ENCODE results near the gene ADCY10. TPM values are rescaled to one million over a fixed set of nuclear protein-coding genes. Genes with fewer than 3 reads are reported as not detected.

Gene ADCY10
- total RNA-seq, 1 experiment from 2014 or later, result 0.10 TPM

- H3K4me3 ChIP-seq (ENCODE audit: low read depth in 2 of 2, low read length in 2 of 2), result peak within 1 kb of the TSS; percentile 95 to 96
- peak; percentile 24 for DNase-seq (ENCODE audit: low read depth, low spot score)
- H3K27me3 ChIP-seq (ENCODE audit: control insufficient read depth, insufficient read depth, low read length), result no peaks in the 10 kb centered on the region
- no peaks in the 10 kb centered on the region; the same call in none of the 2 replicates for H3K36me3 ChIP-seq (ENCODE audit: control insufficient read depth, insufficient read depth, low read length)
- no TSS peak for BruUV-seq (replicated peaks)
- TF ChIP-seq, protein P1, sequence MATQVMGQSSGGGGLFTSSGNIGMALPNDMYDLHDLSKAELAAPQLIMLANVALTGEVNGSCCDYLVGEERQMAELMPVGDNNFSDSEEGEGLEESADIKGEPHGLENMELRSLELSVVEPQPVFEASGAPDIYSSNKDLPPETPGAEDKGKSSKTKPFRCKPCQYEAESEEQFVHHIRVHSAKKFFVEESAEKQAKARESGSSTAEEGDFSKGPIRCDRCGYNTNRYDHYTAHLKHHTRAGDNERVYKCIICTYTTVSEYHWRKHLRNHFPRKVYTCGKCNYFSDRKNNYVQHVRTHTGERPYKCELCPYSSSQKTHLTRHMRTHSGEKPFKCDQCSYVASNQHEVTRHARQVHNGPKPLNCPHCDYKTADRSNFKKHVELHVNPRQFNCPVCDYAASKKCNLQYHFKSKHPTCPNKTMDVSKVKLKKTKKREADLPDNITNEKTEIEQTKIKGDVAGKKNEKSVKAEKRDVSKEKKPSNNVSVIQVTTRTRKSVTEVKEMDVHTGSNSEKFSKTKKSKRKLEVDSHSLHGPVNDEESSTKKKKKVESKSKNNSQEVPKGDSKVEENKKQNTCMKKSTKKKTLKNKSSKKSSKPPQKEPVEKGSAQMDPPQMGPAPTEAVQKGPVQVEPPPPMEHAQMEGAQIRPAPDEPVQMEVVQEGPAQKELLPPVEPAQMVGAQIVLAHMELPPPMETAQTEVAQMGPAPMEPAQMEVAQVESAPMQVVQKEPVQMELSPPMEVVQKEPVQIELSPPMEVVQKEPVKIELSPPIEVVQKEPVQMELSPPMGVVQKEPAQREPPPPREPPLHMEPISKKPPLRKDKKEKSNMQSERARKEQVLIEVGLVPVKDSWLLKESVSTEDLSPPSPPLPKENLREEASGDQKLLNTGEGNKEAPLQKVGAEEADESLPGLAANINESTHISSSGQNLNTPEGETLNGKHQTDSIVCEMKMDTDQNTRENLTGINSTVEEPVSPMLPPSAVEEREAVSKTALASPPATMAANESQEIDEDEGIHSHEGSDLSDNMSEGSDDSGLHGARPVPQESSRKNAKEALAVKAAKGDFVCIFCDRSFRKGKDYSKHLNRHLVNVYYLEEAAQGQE (IDR thresholded peaks at IDR 0.05; ENCODE audit: insufficient read depth in 1 of 2, low read depth in 2 of 2, low read length in 1 of 2), result no peak
- TF ChIP-seq SIN3A (IDR thresholded peaks at IDR 0.05; ENCODE audit: borderline replicate concordance, insufficient read depth, low read depth, low read length), result 0 out of 2 replicates have a peak, but pooled peaks have one; percentile 61
- peaks cover 29% of the 10 kb centered on the region for H3K4me1 ChIP-seq (ENCODE audit: control insufficient read depth, insufficient read depth, low read length)
- no peaks in the 10 kb centered on the region for H3K9me3 ChIP-seq (ENCODE audit: control insufficient read depth, insufficient read depth, low read depth, low read length)
- POLR2A ChIA-PET, result interaction anchor here (0.5 kb wide), 1 partner anchor 1485 kb away, joined by 4 read pairs; no protein-coding TSS in a partner anchor
- intact Hi-C loops (cut with micrococcal nuclease; ENCODE audit: unreplicated experiment), result no loop called here
- in situ Hi-C loops (cut with HindIII; ENCODE audit: low pct_unique_long_range_greater_than_20kb, low sequenced_read_pairs), result no loop called here
- CTCF ChIA-PET, result interaction anchor here (0.5 kb wide), 1 partner anchor 40 kb away, joined by 3 read pairs; no protein-coding TSS in a partner anchor
- peak; percentile 50 for ATAC-seq
- H3K27ac ChIP-seq (ENCODE audit: low read length), result peak within 1 kb of the TSS; percentile 99
Observed at GRCh38 chr1:167936930-167937708, 23.2 kb upstream of the ADCY10 start, which contains the start of gene MPC2. MPC2 (minus strand) TSS chr1:167937072; CDS start chr1:167935841, 1,231 bp downstream.

- peak within 1 kb of the TSS; percentile 95 to 96 for H3K4me3 ChIP-seq (ENCODE audit: low read depth in 2 of 2, low read length in 2 of 2)
- DNase-seq (ENCODE audit: low read depth, low spot score) (peak; percentile 91), ATAC-seq (peak; percentile 91)
- H3K27me3 ChIP-seq (ENCODE audit: control insufficient read depth, insufficient read depth, low read length), result no peaks in the 10 kb centered on the region
- TF ChIP-seq CTCF (IDR thresholded peaks at IDR 0.05), result no peak
- peak; percentile 51; the same call in 1 of the 2 replicates for TF ChIP-seq POLR2AphosphoS5 (IDR thresholded peaks at IDR 0.05; ENCODE audit: low read depth, low read length)
- peak; percentile 16; the same call in 1 of the 2 replicates for TF ChIP-seq SIN3A (IDR thresholded peaks at IDR 0.05; ENCODE audit: borderline replicate concordance, insufficient read depth, low read depth, low read length)
- TF ChIP-seq TCF7L2 (IDR thresholded peaks at IDR 0.05; ENCODE audit: low read depth, low read length), result peak; percentile 94
- TF ChIP-seq, protein P1 (IDR thresholded peaks at IDR 0.05; ENCODE audit: insufficient read depth in 1 of 2, low read depth in 2 of 2, low read length in 1 of 2), result peak in 1 of 2 experiments; percentile 15; a peak in 1 of 4 replicates
- ChIA-PET CTCF (interaction anchor here (0.5 kb wide), 1 partner anchor 39 kb away, joined by 3 read pairs; no protein-coding TSS in a partner anchor), POLR2A (interaction anchor here (0.6 kb wide), 1 partner anchor 65 kb away, joined by 3 read pairs; no protein-coding TSS in a partner anchor)
- intact Hi-C loops (cut with micrococcal nuclease; ENCODE audit: unreplicated experiment) (no loop called here), in situ Hi-C loops (cut with HindIII; ENCODE audit: low pct_unique_long_range_greater_than_20kb, low sequenced_read_pairs) (no loop called here)
- H3K4me1 ChIP-seq (ENCODE audit: control insufficient read depth, insufficient read depth, low read length), result peaks cover 29% of the 10 kb centered on the region
- peak within 1 kb of the TSS; percentile 99 for H3K27ac ChIP-seq (ENCODE audit: low read length)
- no TSS peak for BruUV-seq (replicated peaks)
- H3K36me3 ChIP-seq (ENCODE audit: control insufficient read depth, insufficient read depth, low read length), result no peaks in the 10 kb centered on the region; the same call in none of the 2 replicates
- no peaks in the 10 kb centered on the region for H3K9me3 ChIP-seq (ENCODE audit: control insufficient read depth, insufficient read depth, low read depth, low read length)
Observed at GRCh38 chr1:167936068-167936929, 22.4 kb upstream of the ADCY10 start, which contains the start of gene DCAF6. DCAF6 (plus strand) TSS chr1:167936683; CDS start chr1:167936912, 229 bp downstream.
